ENCODE results near the gene UPK3B. TPM values are rescaled to one million over a fixed set of nuclear protein-coding genes. Genes with fewer than 3 reads are reported as not detected.

Gene UPK3B
- total and polyA plus RNA-seq, 2 of the 13 experiments (the other 11 are each of a cell fraction or from before 2014, with no cell fraction given): not detected

GRCh38 chr7:76515999-76516443 lies 5.7 kb downstream of the UPK3B start (continued):
- TF ChIP-seq HMGXB4 (CRISPR knock-in tag; IDR thresholded peaks at IDR 0.05; ENCODE audit: borderline replicate concordance in 1 of 2, low read depth in 1 of 2): peak; percentile 86 to 93
- no peak for TF ChIP-seq E2F2 (CRISPR knock-in tag; IDR thresholded peaks at IDR 0.05; ENCODE audit: borderline replicate concordance)
- TF ChIP-seq ZNF580 (CRISPR knock-in tag; IDR thresholded peaks at IDR 0.05; ENCODE audit: borderline replicate concordance, low read depth): peak; percentile 42; the same call in 1 of the 2 replicates
- TF ChIP-seq RARG (CRISPR knock-in tag; IDR thresholded peaks at IDR 0.05; ENCODE audit: low read depth): no peak
- TF ChIP-seq SMAD9 (CRISPR knock-in tag; IDR thresholded peaks at IDR 0.05): no peak
- TF ChIP-seq HMGA1 (CRISPR knock-in tag; conservative IDR thresholded peaks at IDR 0.05): no peak
- TF ChIP-seq CAMTA2 (CRISPR knock-in tag; IDR thresholded peaks at IDR 0.05; ENCODE audit: borderline replicate concordance): 0 out of 2 replicates have a peak, but pooled peaks have one; percentile 58
- no peak for TF ChIP-seq SUZ12 (IDR thresholded peaks at IDR 0.05; ENCODE audit: low read depth, low read length)
- TF ChIP-seq ZFP41 (CRISPR knock-in tag; IDR thresholded peaks at IDR 0.05; ENCODE audit: borderline replicate concordance): 0 out of 2 replicates have a peak, but pooled peaks have one; percentile 23
- no peak for TF ChIP-seq PLRG1 (conservative IDR thresholded peaks at IDR 0.05)
- TF ChIP-seq SALL2 (CRISPR knock-in tag; IDR thresholded peaks at IDR 0.05): peak; percentile 37; the same call in 1 of the 2 replicates
- TF ChIP-seq RFX5 (IDR thresholded peaks at IDR 0.05; ENCODE audit: low read depth, low read length): no peak
- TF ChIP-seq ZNF891 (CRISPR knock-in tag; IDR thresholded peaks at IDR 0.05): peak; percentile 94; the same call in 1 of the 2 replicates
- no peak for TF ChIP-seq FOSL2 (CRISPR knock-in tag; IDR thresholded peaks at IDR 0.05)
- TF ChIP-seq FIP1L1 (IDR thresholded peaks at IDR 0.05; ENCODE audit: borderline replicate concordance, insufficient read depth, low read depth, low read length): no peak
- TF ChIP-seq IKZF1 (IDR thresholded peaks at IDR 0.05): no peak
- TF ChIP-seq FOSL1 (CRISPR knock-in tag; IDR thresholded peaks at IDR 0.05; ENCODE audit: borderline replicate concordance): no peak
- TF ChIP-seq ZNF607 (CRISPR knock-in tag; IDR thresholded peaks at IDR 0.05; ENCODE audit: borderline replicate concordance): peak; percentile 18; the same call in 1 of the 2 replicates
- TF ChIP-seq TBX2 (CRISPR knock-in tag; IDR thresholded peaks at IDR 0.05; ENCODE audit: borderline replicate concordance): no peak
- TF ChIP-seq ZNF790 (CRISPR knock-in tag; IDR thresholded peaks at IDR 0.05; ENCODE audit: borderline replicate concordance): no peak
- TF ChIP-seq ZNF224 (CRISPR knock-in tag; IDR thresholded peaks at IDR 0.05): 0 out of 2 replicates have a peak, but pooled peaks have one; percentile 41
- peak; percentile 94 for TF ChIP-seq ZNF576 (CRISPR knock-in tag; IDR thresholded peaks at IDR 0.05)
- peak; percentile 58; the same call in 1 of the 2 replicates for TF ChIP-seq ZNF792 (CRISPR knock-in tag; IDR thresholded peaks at IDR 0.05)
- TF ChIP-seq ZNF768 (CRISPR knock-in tag; IDR thresholded peaks at IDR 0.05): peak; percentile 49; the same call in 1 of the 2 replicates
- peak; percentile 94 for TF ChIP-seq ZNF280B (CRISPR knock-in tag; IDR thresholded peaks at IDR 0.05; ENCODE audit: borderline replicate concordance)
- no peak for TF ChIP-seq JUN (CRISPR knock-in tag; IDR thresholded peaks at IDR 0.05)

Data from HepG2 (cell line).